OCI-LY1 (cell line): ENCODE data around the gene NCDN.

Experiments
- EZH2 ChIP-seq: fragments of 200-600 bp; sonication (generic), shearing (Covaris generic); IDR thresholded peaks from 2 replicates; pipeline ENCODE4 v1.8.0; 2017; ENCODE audit warnings: borderline replicate concordance, mixed run types, mild to moderate bottlenecking, antibody characterized with exemption, low read length, moderate library complexity, mixed read lengths
- TF ChIP-seq, protein P1 (sequence below): fragments of 200-600 bp; sonication (generic), shearing (Covaris generic); IDR thresholded peaks from 2 replicates; pipeline ENCODE4 v1.5.1; 2017; ENCODE audit warnings: mild to moderate bottlenecking, antibody characterized with exemption, low read length, moderate library complexity, mixed read lengths

DNA sequence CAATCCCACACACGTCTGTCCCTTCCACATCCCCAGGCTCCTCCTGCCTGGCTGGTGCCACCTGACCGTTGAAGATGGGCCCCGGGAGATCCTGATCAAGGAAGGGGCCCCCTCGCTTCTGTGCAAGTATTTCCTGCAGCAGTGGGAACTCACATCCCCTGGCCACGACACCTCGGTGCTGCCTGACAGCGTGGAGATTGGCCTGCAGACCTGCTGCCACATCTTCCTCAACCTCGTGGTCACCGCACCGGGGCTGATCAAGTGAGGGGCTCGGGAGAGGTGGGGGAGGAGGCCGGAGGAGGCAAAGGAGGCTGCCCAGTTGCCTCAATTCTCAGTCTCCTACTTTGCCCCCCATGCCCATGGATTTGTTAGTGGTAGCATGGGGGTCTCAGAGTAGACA lies 5.6 kb downstream of the NCDN start:
- TF ChIP-seq, protein P1, sequence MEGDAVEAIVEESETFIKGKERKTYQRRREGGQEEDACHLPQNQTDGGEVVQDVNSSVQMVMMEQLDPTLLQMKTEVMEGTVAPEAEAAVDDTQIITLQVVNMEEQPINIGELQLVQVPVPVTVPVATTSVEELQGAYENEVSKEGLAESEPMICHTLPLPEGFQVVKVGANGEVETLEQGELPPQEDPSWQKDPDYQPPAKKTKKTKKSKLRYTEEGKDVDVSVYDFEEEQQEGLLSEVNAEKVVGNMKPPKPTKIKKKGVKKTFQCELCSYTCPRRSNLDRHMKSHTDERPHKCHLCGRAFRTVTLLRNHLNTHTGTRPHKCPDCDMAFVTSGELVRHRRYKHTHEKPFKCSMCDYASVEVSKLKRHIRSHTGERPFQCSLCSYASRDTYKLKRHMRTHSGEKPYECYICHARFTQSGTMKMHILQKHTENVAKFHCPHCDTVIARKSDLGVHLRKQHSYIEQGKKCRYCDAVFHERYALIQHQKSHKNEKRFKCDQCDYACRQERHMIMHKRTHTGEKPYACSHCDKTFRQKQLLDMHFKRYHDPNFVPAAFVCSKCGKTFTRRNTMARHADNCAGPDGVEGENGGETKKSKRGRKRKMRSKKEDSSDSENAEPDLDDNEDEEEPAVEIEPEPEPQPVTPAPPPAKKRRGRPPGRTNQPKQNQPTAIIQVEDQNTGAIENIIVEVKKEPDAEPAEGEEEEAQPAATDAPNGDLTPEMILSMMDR = no peak
- TF ChIP-seq EZH2 = no peak
